ENCODE measurements around the gene TMCC3.

Gene TMCC3

GRCh38 chr12:94637390-94638113 lies 12.8 kb downstream of the TMCC3 start:
- in situ Hi-C loops (cut with HindIII; ENCODE audit: low sequenced_read_pairs), result no loop called here

GRCh38 chr12:94636462-94637085 lies 13.8 kb downstream of the TMCC3 start:
- in situ Hi-C loops (cut with HindIII; ENCODE audit: low sequenced_read_pairs), result no loop called here

- in situ Hi-C loops (cut with HindIII; ENCODE audit: low sequenced_read_pairs), result loop anchor here (5.0 kb wide), 1 partner anchor 78 kb away; no protein-coding TSS in a partner anchor
Measured at GRCh38 chr12:94634717-94635116, 15.6 kb downstream of the TMCC3 start.

- in situ Hi-C loops (cut with HindIII; ENCODE audit: low sequenced_read_pairs), result loop anchor here (5.0 kb wide), 1 partner anchor 79 kb away; no protein-coding TSS in a partner anchor
Measured at GRCh38 chr12:94633401-94633800, 17.0 kb downstream of the TMCC3 start.

GRCh38 chr12:94631058-94631457 lies 19.3 kb downstream of the TMCC3 start:
- in situ Hi-C loops (cut with HindIII; ENCODE audit: low sequenced_read_pairs), result loop anchor here (5.0 kb wide), 1 partner anchor 81 kb away; no protein-coding TSS in a partner anchor

GRCh38 chr12:94628819-94629472 lies 21.4 kb downstream of the TMCC3 start:
- in situ Hi-C loops (cut with HindIII; ENCODE audit: low sequenced_read_pairs), result no loop called here

GRCh38 chr12:94628369-94628768 lies 22.0 kb downstream of the TMCC3 start:
- in situ Hi-C loops (cut with HindIII; ENCODE audit: low sequenced_read_pairs), result no loop called here

GRCh38 chr12:94625531-94625930 lies 24.8 kb downstream of the TMCC3 start:
- in situ Hi-C loops (cut with HindIII; ENCODE audit: low sequenced_read_pairs), result no loop called here

- in situ Hi-C loops (cut with HindIII; ENCODE audit: low sequenced_read_pairs), result no loop called here
Measured at GRCh38 chr12:94623161-94623920, 27.0 kb downstream of the TMCC3 start.

GRCh38 chr12:94622475-94622874 lies 27.9 kb downstream of the TMCC3 start:
- in situ Hi-C loops (cut with HindIII; ENCODE audit: low sequenced_read_pairs), result no loop called here

GRCh38 chr12:94621662-94622359 lies 28.5 kb downstream of the TMCC3 start:
- in situ Hi-C loops (cut with HindIII; ENCODE audit: low sequenced_read_pairs), result no loop called here

- in situ Hi-C loops (cut with HindIII; ENCODE audit: low sequenced_read_pairs), result no loop called here
Measured at GRCh38 chr12:94620621-94621020, 29.7 kb downstream of the TMCC3 start.

- in situ Hi-C loops (cut with HindIII; ENCODE audit: low sequenced_read_pairs), result no loop called here
Measured at GRCh38 chr12:94618995-94619695, 31.2 kb downstream of the TMCC3 start.

- in situ Hi-C loops (cut with HindIII; ENCODE audit: low sequenced_read_pairs), result no loop called here
Measured at GRCh38 chr12:94617101-94617500, 33.3 kb downstream of the TMCC3 start.

GRCh38 chr12:94616203-94616729 lies 34.1 kb downstream of the TMCC3 start:
- in situ Hi-C loops (cut with HindIII; ENCODE audit: low sequenced_read_pairs), result no loop called here

GRCh38 chr12:94615260-94616181 lies 34.8 kb downstream of the TMCC3 start:
- in situ Hi-C loops (cut with HindIII; ENCODE audit: low sequenced_read_pairs), result no loop called here

- in situ Hi-C loops (cut with HindIII; ENCODE audit: low sequenced_read_pairs), result no loop called here
Measured at GRCh38 chr12:94614288-94614721, 36.1 kb downstream of the TMCC3 start.

- in situ Hi-C loops (cut with HindIII; ENCODE audit: low sequenced_read_pairs), result no loop called here
Measured at GRCh38 chr12:94609917-94610443, 40.4 kb downstream of the TMCC3 start.

Measured in endothelial cell of hepatic sinusoid (primary cell).